Measurements from ENCODE around the gene TXNDC11.

DNA sequence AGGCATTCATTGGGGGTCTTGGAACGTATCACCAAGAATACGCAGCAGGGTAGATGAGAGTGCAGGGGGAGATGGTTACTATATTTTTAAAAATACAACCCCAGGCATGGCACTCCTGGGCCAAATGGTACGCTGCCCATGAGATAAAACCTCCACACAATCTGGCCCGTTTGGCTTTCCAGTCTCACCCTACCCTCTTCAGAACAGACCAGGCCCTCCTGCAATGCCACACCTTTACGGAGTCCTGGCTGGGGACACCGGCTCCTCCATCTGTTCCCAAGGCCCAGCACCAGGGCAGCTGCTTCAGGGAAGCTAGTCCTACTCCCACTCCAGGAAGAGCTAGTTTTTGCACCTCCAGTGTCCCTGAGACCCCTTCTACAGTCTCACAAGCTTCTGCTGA is 50.0 kb downstream of the TXNDC11 start:
- TF ChIP-seq, protein P1, sequence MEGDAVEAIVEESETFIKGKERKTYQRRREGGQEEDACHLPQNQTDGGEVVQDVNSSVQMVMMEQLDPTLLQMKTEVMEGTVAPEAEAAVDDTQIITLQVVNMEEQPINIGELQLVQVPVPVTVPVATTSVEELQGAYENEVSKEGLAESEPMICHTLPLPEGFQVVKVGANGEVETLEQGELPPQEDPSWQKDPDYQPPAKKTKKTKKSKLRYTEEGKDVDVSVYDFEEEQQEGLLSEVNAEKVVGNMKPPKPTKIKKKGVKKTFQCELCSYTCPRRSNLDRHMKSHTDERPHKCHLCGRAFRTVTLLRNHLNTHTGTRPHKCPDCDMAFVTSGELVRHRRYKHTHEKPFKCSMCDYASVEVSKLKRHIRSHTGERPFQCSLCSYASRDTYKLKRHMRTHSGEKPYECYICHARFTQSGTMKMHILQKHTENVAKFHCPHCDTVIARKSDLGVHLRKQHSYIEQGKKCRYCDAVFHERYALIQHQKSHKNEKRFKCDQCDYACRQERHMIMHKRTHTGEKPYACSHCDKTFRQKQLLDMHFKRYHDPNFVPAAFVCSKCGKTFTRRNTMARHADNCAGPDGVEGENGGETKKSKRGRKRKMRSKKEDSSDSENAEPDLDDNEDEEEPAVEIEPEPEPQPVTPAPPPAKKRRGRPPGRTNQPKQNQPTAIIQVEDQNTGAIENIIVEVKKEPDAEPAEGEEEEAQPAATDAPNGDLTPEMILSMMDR (conservative IDR thresholded peaks at IDR 0.05; ENCODE audit: low read depth in 2 of 2): no peak
- no peak for TF ChIP-seq EZH2 (IDR thresholded peaks at IDR 0.05; ENCODE audit: low read depth, unreplicated experiment)
- no peak for TF ChIP-seq NANOG (IDR thresholded peaks at IDR 0.05; ENCODE audit: borderline replicate concordance)
- TF ChIP-seq EZH2phosphoT487 (IDR thresholded peaks at IDR 0.05; ENCODE audit: unreplicated experiment): no peak
- TF ChIP-seq, protein P2, sequence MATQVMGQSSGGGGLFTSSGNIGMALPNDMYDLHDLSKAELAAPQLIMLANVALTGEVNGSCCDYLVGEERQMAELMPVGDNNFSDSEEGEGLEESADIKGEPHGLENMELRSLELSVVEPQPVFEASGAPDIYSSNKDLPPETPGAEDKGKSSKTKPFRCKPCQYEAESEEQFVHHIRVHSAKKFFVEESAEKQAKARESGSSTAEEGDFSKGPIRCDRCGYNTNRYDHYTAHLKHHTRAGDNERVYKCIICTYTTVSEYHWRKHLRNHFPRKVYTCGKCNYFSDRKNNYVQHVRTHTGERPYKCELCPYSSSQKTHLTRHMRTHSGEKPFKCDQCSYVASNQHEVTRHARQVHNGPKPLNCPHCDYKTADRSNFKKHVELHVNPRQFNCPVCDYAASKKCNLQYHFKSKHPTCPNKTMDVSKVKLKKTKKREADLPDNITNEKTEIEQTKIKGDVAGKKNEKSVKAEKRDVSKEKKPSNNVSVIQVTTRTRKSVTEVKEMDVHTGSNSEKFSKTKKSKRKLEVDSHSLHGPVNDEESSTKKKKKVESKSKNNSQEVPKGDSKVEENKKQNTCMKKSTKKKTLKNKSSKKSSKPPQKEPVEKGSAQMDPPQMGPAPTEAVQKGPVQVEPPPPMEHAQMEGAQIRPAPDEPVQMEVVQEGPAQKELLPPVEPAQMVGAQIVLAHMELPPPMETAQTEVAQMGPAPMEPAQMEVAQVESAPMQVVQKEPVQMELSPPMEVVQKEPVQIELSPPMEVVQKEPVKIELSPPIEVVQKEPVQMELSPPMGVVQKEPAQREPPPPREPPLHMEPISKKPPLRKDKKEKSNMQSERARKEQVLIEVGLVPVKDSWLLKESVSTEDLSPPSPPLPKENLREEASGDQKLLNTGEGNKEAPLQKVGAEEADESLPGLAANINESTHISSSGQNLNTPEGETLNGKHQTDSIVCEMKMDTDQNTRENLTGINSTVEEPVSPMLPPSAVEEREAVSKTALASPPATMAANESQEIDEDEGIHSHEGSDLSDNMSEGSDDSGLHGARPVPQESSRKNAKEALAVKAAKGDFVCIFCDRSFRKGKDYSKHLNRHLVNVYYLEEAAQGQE (IDR thresholded peaks at IDR 0.05; ENCODE audit: unreplicated experiment): no peak
- TF ChIP-seq, protein P3, sequence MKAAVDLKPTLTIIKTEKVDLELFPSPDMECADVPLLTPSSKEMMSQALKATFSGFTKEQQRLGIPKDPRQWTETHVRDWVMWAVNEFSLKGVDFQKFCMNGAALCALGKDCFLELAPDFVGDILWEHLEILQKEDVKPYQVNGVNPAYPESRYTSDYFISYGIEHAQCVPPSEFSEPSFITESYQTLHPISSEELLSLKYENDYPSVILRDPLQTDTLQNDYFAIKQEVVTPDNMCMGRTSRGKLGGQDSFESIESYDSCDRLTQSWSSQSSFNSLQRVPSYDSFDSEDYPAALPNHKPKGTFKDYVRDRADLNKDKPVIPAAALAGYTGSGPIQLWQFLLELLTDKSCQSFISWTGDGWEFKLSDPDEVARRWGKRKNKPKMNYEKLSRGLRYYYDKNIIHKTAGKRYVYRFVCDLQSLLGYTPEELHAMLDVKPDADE (IDR thresholded peaks at IDR 0.05): no peak
- no peak for TF ChIP-seq POLR2AphosphoS5 (IDR thresholded peaks at IDR 0.05; ENCODE audit: low read depth)
- no peak for TF ChIP-seq ZNF331 (CRISPR knock-in tag; IDR thresholded peaks at IDR 0.05; ENCODE audit: low read depth)
- TF ChIP-seq CREB1 (CRISPR knock-in tag; IDR thresholded peaks at IDR 0.05; ENCODE audit: low read depth): no peak
- TF ChIP-seq, protein P4, sequence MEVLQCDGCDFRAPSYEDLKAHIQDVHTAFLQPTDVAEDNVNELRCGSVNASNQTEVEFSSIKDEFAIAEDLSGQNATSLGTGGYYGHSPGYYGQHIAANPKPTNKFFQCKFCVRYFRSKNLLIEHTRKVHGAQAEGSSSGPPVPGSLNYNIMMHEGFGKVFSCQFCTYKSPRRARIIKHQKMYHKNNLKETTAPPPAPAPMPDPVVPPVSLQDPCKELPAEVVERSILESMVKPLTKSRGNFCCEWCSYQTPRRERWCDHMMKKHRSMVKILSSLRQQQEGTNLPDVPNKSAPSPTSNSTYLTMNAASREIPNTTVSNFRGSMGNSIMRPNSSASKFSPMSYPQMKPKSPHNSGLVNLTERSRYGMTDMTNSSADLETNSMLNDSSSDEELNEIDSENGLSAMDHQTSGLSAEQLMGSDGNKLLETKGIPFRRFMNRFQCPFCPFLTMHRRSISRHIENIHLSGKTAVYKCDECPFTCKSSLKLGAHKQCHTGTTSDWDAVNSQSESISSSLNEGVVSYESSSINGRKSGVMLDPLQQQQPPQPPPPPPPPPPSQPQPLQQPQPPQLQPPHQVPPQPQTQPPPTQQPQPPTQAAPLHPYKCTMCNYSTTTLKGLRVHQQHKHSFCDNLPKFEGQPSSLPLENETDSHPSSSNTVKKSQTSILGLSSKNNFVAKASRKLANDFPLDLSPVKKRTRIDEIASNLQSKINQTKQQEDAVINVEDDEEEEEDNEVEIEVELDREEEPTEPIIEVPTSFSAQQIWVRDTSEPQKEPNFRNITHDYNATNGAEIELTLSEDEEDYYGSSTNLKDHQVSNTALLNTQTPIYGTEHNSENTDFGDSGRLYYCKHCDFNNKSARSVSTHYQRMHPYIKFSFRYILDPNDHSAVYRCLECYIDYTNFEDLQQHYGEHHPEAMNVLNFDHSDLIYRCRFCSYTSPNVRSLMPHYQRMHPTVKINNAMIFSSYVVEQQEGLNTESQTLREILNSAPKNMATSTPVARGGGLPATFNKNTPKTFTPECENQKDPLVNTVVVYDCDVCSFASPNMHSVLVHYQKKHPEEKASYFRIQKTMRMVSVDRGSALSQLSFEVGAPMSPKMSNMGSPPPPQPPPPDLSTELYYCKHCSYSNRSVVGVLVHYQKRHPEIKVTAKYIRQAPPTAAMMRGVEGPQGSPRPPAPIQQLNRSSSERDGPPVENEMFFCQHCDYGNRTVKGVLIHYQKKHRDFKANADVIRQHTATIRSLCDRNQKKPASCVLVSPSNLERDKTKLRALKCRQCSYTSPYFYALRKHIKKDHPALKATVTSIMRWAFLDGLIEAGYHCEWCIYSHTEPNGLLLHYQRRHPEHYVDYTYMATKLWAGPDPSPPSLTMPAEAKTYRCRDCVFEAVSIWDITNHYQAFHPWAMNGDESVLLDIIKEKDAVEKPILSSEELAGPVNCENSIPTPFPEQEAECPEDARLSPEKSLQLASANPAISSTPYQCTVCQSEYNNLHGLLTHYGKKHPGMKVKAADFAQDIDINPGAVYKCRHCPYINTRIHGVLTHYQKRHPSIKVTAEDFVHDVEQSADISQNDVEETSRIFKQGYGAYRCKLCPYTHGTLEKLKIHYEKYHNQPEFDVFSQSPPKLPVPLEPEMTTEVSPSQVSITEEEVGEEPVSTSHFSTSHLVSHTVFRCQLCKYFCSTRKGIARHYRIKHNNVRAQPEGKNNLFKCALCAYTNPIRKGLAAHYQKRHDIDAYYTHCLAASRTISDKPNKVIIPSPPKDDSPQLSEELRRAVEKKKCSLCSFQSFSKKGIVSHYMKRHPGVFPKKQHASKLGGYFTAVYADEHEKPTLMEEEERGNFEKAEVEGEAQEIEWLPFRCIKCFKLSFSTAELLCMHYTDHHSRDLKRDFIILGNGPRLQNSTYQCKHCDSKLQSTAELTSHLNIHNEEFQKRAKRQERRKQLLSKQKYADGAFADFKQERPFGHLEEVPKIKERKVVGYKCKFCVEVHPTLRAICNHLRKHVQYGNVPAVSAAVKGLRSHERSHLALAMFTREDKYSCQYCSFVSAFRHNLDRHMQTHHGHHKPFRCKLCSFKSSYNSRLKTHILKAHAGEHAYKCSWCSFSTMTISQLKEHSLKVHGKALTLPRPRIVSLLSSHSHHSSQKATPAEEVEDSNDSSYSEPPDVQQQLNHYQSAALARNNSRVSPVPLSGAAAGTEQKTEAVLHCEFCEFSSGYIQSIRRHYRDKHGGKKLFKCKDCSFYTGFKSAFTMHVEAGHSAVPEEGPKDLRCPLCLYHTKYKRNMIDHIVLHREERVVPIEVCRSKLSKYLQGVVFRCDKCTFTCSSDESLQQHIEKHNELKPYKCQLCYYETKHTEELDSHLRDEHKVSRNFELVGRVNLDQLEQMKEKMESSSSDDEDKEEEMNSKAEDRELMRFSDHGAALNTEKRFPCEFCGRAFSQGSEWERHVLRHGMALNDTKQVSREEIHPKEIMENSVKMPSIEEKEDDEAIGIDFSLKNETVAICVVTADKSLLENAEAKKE (CRISPR knock-in tag; IDR thresholded peaks at IDR 0.05): no peak
- no peak for TF ChIP-seq STAT1 (IDR thresholded peaks at IDR 0.05; ENCODE audit: unreplicated experiment)
